AG10803 (cell line): Measurements from ENCODE around the gene RBKS.
A peak's percentile ranks its signal among the peaks of the same experiment; 100 is the strongest.

ENCODE experiments used
- DNase-seq: peaks from one replicate; pipeline ENCODE4 v3.0.0; 2010; ENCODE audit warnings: low read depth
- H3K4me3 ChIP-seq: 2 replicates; pipeline ENCODE4 v1.5.1; 2011; ENCODE audit warnings: mild to moderate bottlenecking, low read length, control low read depth
- TF ChIP-seq, protein P1 (sequence below): conservative IDR thresholded peaks from 2 replicates; pipeline ENCODE4 v1.5.1; 2011; ENCODE audit warnings: mild to moderate bottlenecking, low read length, control low read depth, inconsistent platforms

Gene RBKS

DNA sequence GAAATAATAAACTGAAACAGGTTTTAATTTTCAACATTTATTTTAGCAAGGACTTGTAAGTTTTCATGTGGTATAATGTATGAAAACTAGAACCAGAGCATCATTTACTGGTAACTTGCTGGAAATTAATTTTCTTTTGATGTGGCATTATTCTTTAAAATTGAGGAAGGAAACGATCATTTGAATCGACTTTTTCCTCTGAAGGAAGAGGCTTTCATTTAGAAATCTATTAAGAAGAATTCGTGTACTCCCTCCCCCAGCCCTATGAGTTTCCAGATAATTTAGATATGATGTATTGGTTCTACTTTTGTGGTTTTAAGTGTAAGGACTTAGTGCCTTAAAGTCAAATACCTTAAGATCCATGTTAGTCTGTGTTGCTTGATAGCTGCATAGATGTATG, 2.8 kb upstream of the RBKS start:
- no peak overlapping the region for H3K4me3 ChIP-seq
- TF ChIP-seq, protein P1, sequence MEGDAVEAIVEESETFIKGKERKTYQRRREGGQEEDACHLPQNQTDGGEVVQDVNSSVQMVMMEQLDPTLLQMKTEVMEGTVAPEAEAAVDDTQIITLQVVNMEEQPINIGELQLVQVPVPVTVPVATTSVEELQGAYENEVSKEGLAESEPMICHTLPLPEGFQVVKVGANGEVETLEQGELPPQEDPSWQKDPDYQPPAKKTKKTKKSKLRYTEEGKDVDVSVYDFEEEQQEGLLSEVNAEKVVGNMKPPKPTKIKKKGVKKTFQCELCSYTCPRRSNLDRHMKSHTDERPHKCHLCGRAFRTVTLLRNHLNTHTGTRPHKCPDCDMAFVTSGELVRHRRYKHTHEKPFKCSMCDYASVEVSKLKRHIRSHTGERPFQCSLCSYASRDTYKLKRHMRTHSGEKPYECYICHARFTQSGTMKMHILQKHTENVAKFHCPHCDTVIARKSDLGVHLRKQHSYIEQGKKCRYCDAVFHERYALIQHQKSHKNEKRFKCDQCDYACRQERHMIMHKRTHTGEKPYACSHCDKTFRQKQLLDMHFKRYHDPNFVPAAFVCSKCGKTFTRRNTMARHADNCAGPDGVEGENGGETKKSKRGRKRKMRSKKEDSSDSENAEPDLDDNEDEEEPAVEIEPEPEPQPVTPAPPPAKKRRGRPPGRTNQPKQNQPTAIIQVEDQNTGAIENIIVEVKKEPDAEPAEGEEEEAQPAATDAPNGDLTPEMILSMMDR, result no peak
- no peak for DNase-seq

DNA sequence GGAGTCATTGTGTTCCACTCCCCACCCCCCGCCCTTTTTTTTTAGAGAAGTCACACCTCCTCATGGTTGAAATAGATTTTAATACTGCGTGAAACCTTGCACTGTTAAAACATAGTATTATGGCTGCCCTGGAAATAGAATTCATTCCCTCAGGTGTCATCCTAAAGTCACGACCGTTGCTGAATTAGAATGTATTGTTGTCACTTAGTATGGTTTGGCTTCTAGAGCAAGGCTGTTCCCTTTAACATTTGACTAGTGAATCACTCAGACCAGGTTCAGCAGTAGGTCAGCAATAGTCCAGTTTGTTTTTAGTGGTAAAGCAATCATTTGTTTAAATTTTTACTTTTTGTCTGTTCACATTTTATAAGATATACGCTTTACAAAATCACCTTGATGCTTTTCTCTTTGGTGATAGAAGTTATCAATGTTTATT, 1.5 kb upstream of the RBKS start:
- TF ChIP-seq, protein P1, result no peak
- H3K4me3 ChIP-seq, result peak overlapping the region; percentile 90; the same call in 1 of the 2 replicates
- DNase-seq, result peak; percentile 16

DNA sequence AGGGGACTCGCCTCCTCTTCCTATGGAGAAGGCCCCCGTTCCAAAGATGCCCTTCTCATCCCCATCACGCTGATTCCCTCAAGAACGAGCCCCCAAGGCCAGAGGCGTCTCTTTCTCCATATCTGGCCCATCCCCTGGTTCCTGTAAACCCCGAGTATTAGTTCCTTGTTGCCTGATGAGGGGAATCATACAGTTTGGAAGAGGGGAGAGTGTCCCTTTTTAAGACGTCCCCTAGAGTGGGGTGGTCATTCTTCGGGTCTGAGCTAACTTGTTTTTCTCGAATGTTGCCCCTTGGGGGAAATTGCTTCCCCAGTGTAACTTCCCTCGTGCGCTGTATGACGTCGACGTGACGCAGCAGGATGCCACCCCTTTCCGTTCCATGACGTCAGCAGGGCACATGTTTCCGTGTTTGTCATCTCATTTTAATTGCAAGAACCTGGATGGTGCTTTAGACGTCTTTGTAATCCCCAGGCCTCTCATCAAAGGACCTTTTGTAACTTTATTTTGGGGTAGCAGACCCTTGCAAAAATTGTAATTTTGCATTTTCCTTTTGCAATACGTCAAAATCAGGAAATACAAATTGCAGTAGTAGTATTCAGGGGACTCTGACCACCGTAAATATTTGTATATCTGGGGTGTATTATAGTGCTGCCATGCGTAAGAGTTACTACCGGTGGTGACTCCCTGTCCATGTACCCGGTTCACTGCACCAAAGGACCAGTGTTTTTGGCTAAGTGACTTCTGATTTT, 911 bp upstream of the RBKS start:
- peak overlapping the region; percentile 90 for H3K4me3 ChIP-seq
- peak; percentile 67 for DNase-seq
- TF ChIP-seq, protein P1, result no peak; the same call in 1 of the 2 replicates

DNA sequence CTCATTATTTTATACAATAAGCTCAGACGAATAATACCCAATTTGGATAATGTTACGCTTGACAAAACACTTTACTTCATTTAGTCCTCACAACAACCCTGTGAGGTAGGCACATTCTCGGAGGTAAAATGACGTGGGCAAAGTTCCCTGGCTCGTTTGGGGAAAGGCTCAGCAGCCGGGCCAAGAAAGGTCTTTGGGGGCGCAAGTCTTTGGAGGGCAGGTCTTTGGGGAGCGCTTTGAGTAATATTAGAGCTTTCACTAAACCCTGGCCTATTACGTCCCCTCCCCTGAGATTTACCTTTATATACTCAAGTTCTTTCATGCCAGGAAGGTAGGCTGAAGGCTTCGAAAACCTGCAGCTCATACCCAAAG, 427 bp downstream of the RBKS start:
- no peak for DNase-seq
- peak overlapping the region; percentile 90 for H3K4me3 ChIP-seq
- TF ChIP-seq, protein P1, result no peak

DNA sequence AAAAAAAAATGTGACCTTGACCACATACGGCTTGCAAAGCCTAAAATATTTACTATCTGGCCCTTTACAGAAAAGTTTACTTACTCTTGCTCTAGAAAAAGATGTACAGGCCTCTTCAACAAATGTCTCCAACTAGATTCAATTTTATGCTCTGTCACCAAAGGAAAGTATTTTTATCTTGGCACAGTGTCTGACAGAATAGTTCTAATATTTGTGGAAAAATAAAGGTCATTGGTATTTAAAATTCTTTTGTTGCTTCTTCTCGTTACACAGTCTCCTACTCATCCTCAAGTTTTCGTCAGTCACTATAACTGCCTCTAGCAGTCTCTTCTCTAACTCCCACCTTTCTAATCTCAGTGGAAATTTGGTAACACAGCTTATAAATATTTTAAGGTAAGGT, 1.4 kb downstream of the RBKS start:
- TF ChIP-seq, protein P1, result no peak
- peak overlapping the region; percentile 90 for H3K4me3 ChIP-seq
- peak; percentile 86 for DNase-seq

- H3K4me3 ChIP-seq, result no peak overlapping the region
- no peak for DNase-seq
- TF ChIP-seq, protein P1, result no peak
These were observed 2.4 kb downstream of the RBKS start for GRCh38 chr2:27887830-27888229.

DNA sequence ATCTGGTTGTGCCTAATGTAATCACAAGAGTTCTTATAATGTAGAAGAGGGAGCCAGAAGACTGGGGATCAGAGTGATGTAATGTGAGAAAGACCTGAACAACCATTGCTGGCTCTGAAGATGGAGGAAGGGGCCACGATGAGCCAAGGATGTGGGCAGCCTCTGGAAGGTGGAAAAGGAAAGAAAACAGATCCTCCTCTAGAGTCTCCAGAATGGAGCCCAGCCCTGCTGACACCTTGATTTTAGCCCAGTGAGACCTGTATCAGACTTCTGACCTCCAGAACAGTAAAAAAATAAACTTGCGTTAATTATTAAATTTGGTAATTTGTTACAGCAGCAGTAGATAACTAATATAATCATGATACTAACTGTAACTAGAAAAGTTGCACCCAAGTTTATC, 3.1 kb downstream of the RBKS start:
- no peak for DNase-seq
- no peak overlapping the region for H3K4me3 ChIP-seq
- TF ChIP-seq, protein P1, result no peak
